Osteocyte (in vitro differentiated cells): ENCODE measurements around the gene TAS2R60. TPM values are rescaled to one million over a fixed set of nuclear protein-coding genes. Genes with fewer than 3 reads are reported as not detected.
"Not testable (repeated sequence)": the region's sequence is repeated elsewhere in the genome, so short reads cannot be mapped to it uniquely, and the experiment has no call there.

Experiments used
- DNase-seq: peaks from one replicate; pipeline ENCODE4 v3.0.0; 2021; ENCODE audit warnings: mixed read lengths; ENCODE audit not compliant: unreplicated experiment; ENCODE audit errors: extremely low spot score
- H3K27ac Mint-ChIP-seq: one replicate; pipeline ENCODE4 v1.8.0; 2021; ENCODE audit warnings: mild to moderate bottlenecking, mixed read lengths; ENCODE audit not compliant: unreplicated experiment
- H3K27me3 Mint-ChIP-seq: one replicate; pipeline ENCODE4 v1.8.0; 2021; ENCODE audit warnings: mixed read lengths; ENCODE audit not compliant: unreplicated experiment
- H3K36me3 Mint-ChIP-seq: one replicate; pipeline ENCODE4 v1.8.0; 2021; ENCODE audit warnings: mixed read lengths; ENCODE audit not compliant: unreplicated experiment
- H3K4me1 Mint-ChIP-seq: one replicate; pipeline ENCODE4 v1.8.0; 2021; ENCODE audit warnings: mixed read lengths; ENCODE audit not compliant: unreplicated experiment
- H3K4me3 Mint-ChIP-seq: one replicate; pipeline ENCODE4 v1.8.0; 2021; ENCODE audit warnings: mild to moderate bottlenecking, moderate library complexity, mixed read lengths; ENCODE audit not compliant: unreplicated experiment
- H3K9me3 Mint-ChIP-seq: one replicate; pipeline ENCODE4 v1.8.0; 2021; ENCODE audit warnings: mixed read lengths; ENCODE audit not compliant: unreplicated experiment
- CTCF ChIP-seq: fragments of 200-600 bp; sonication (generic); IDR thresholded peaks from 2 replicates; pipeline ENCODE4 v1.5.0; 2021; ENCODE audit warnings: antibody characterized with exemption, mild to moderate bottlenecking, moderate library complexity
- total RNA-seq: library from RNA; stranded (reverse); gene quantifications from 2 replicates; pipeline ENCODE4 v1.2.1, GENCODE V29; 2021

TAS2R60 gene
- total RNA-seq, 1 donor from 2014 or later = not detected

- Mint-ChIP-seq H3K36me3 (no peaks in the 10 kb centered on the region), H3K4me3 (no peak overlapping the region), H3K9me3 (no peaks in the 10 kb centered on the region), H3K4me1 (peaks cover 11% of the 10 kb centered on the region), H3K27ac (no peak overlapping the region), H3K27me3 (peaks cover 7% of the 10 kb centered on the region)
- DNase-seq = no peak
- TF ChIP-seq CTCF = no peak
These were observed 18.8 kb downstream of the TAS2R60 start for GRCh38 chr7:143462045-143462444.

GRCh38 chr7:143463556-143463955 is 20.3 kb downstream of the TAS2R60 start:
- no peaks in the 10 kb centered on the region for H3K9me3 Mint-ChIP-seq
- peaks cover 1% of the 10 kb centered on the region for H3K36me3 Mint-ChIP-seq
- no peak overlapping the region for H3K4me3 Mint-ChIP-seq
- no peaks in the 10 kb centered on the region for H3K4me1 Mint-ChIP-seq
- TF ChIP-seq CTCF = no peak
- no peak overlapping the region for H3K27ac Mint-ChIP-seq
- H3K27me3 Mint-ChIP-seq = peaks cover 15% of the 10 kb centered on the region
- DNase-seq = no peak

GRCh38 chr7:143463957-143464356 is 20.7 kb downstream of the TAS2R60 start:
- DNase-seq = no peak
- no peaks in the 10 kb centered on the region for H3K9me3 Mint-ChIP-seq
- no peaks in the 10 kb centered on the region for H3K4me1 Mint-ChIP-seq
- H3K27ac Mint-ChIP-seq = no peak overlapping the region
- TF ChIP-seq CTCF = no peak
- peaks cover 1% of the 10 kb centered on the region for H3K36me3 Mint-ChIP-seq
- no peak overlapping the region for H3K4me3 Mint-ChIP-seq
- peaks cover 15% of the 10 kb centered on the region for H3K27me3 Mint-ChIP-seq

GRCh38 chr7:143467724-143468123 is 24.5 kb downstream of the TAS2R60 start:
- peaks cover 8% of the 10 kb centered on the region for H3K36me3 Mint-ChIP-seq

GRCh38 chr7:143472071-143472689 is 28.9 kb downstream of the TAS2R60 start:
- not testable (repeated sequence) for H3K4me3 Mint-ChIP-seq, DNase-seq, H3K4me1 Mint-ChIP-seq, H3K27ac Mint-ChIP-seq
- Mint-ChIP-seq H3K9me3 (peaks cover 34% of the 10 kb centered on the region), H3K27me3 (peaks cover 29% of the 10 kb centered on the region), H3K36me3 (peaks cover 12% of the 10 kb centered on the region)

More at GRCh38 chr7:143467724-143468123, 24.5 kb downstream of the TAS2R60 start:
- no peak overlapping the region for H3K27ac Mint-ChIP-seq
- no peaks in the 10 kb centered on the region for H3K4me1 Mint-ChIP-seq
- no peak overlapping the region for H3K4me3 Mint-ChIP-seq
- peaks cover 11% of the 10 kb centered on the region for H3K9me3 Mint-ChIP-seq
- DNase-seq = no peak
- peaks cover 30% of the 10 kb centered on the region for H3K27me3 Mint-ChIP-seq
- TF ChIP-seq CTCF = no peak
